HEK293T (cell line): ENCODE measurements around the gene FXYD6.

ENCODE experiments used
- ARNT ChIP-seq: fragments of 450-650 bp; IDR thresholded peaks from 2 replicates; pipeline ENCODE4 v1.6.1; 2017; ENCODE audit warnings: mild to moderate bottlenecking
- FOXA1 ChIP-seq: fragments of 450-650 bp; IDR thresholded peaks from 2 replicates; pipeline ENCODE4 v1.6.1; 2016; ENCODE audit warnings: mild to moderate bottlenecking
- FOXM1 ChIP-seq: fragments of 450-650 bp; IDR thresholded peaks from 2 replicates; pipeline ENCODE4 v1.6.1; 2017; ENCODE audit warnings: mild to moderate bottlenecking, borderline replicate concordance
- HDGF ChIP-seq: fragments of 450-650 bp; IDR thresholded peaks from 2 replicates; pipeline ENCODE4 v1.6.1; 2017; ENCODE audit warnings: antibody characterized with exemption, borderline replicate concordance
- L3MBTL2 ChIP-seq: fragments of 450-650 bp; conservative IDR thresholded peaks from 2 replicates; pipeline ENCODE4 v1.6.1; 2016; ENCODE audit warnings: mild to moderate bottlenecking
- NFRKB ChIP-seq: fragments of 450-650 bp; IDR thresholded peaks from 2 replicates; pipeline ENCODE4 v1.6.1; 2016; ENCODE audit warnings: mild to moderate bottlenecking, moderate library complexity
- SP1 ChIP-seq: fragments of 450-650 bp; IDR thresholded peaks from 2 replicates; pipeline ENCODE4 v1.6.1; 2017
- SUZ12 ChIP-seq: fragments of 450-650 bp; IDR thresholded peaks from 2 replicates; pipeline ENCODE4 v1.6.1; 2016; ENCODE audit warnings: mild to moderate bottlenecking
- TARDBP ChIP-seq: fragments of 450-650 bp; IDR thresholded peaks from 2 replicates; pipeline ENCODE4 v1.6.1; 2016
- ZNF384 ChIP-seq: fragments of 450-650 bp; IDR thresholded peaks from 2 replicates; pipeline ENCODE4 v1.6.1; 2016

DNA sequence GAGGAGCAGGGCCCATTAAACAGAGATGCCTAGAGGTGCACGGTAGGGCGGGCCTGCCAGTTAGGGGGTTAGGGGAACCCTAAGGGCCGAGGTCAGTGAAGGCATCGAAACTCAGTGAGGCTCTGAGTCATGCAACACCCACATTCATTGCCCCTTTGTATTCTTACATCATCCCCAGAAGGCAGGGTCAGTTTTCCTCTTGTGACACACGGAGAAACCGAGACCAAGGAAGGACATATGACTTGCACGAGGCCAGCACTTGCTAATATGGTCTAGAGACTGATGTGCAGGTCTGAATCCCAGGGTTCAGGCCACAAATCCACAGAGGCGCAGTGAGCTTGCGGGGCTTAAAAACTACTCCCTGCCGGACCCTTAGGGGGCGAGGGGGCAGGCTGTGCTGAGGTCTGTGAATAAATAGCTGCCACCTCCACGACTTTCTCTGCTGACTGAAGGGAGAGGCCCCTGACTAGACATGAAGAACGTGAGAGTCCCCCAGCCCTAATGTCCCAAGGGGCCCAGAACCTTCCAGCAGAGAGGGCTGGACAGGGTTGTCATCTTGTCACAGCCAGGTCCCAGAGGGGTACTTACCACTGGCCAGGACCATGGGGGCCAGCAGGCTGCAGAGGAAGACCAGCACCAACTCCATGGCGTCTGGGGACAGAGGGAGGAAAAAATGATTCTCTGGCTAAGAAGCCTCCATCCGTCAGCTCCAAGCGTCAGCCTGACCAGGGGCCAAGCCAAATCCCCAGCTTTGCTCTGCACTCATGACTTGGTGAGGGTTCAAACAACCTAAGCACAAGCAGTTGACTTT is 34.1 kb downstream of the FXYD6 start:
- TF ChIP-seq HDGF = no peak
- TF ChIP-seq TARDBP = no peak
- no peak for TF ChIP-seq FOXM1
- TF ChIP-seq FOXA1 = no peak
- TF ChIP-seq SUZ12 = no peak
- no peak for TF ChIP-seq ARNT
- TF ChIP-seq ZNF384 = no peak
- TF ChIP-seq NFRKB = no peak
- TF ChIP-seq L3MBTL2 = no peak
- TF ChIP-seq SP1 = no peak
